Tibial nerve (tissue), 4 donors: ENCODE measurements around the gene DNAJC7. TPM values are rescaled to one million over a fixed set of nuclear protein-coding genes. Genes with fewer than 3 reads are reported as not detected.

Experiments used
- DNase-seq, 2 donors: peaks; one replicate each; pipeline ENCODE4 v3.0.0-alpha.2; 2019; ENCODE audit warnings: low spot score in 2 of 2
- H3K27ac ChIP-seq, 4 donors: fragments of 200-600 bp; sonication (generic) in 3 of 4; one replicate each; pipeline ENCODE4 v1.5.1; 2017 to 2019; ENCODE audit warnings: mild to moderate bottlenecking in 1 of 4
- H3K27me3 ChIP-seq, 2 donors: fragments of 200-600 bp; sonication (generic) in 1 of 2; one replicate each; pipeline versions ENCODE4 v1.5.1 to v1.6.0; 2017 to 2019
- H3K36me3 ChIP-seq, 3 donors: fragments of 200-600 bp; sonication (generic); one replicate each; pipeline ENCODE4 v1.5.1; 2018 to 2019
- H3K4me1 ChIP-seq, 4 donors: fragments of 200-600 bp; sonication (generic) in 3 of 4; one replicate each; pipeline ENCODE4 v1.5.1; 2017 to 2019
- H3K4me3 ChIP-seq, 4 donors: fragments of 200-600 bp; sonication (generic) in 3 of 4; one replicate each; pipeline ENCODE4 v1.5.1; 2017 to 2019; ENCODE audit warnings: mild to moderate bottlenecking in 1 of 4, moderate library complexity in 1 of 4
- H3K9me3 ChIP-seq, 4 donors: fragments of 200-600 bp; sonication (generic) in 3 of 4; one replicate each; pipeline ENCODE4 v1.5.1; 2017 to 2019
- CTCF ChIP-seq, 5 experiments: fragments of 200-600 bp in 3 of 5; fragments of 450-650 bp in 2 of 5; sonication (generic) in 3 of 5; IDR thresholded peaks; one replicate each; pipeline ENCODE4 v1.5.1; 2016 to 2019; ENCODE audit warnings: antibody characterized with exemption in 5 of 5, mild to moderate bottlenecking in 3 of 5, moderate library complexity in 2 of 5
- EP300 ChIP-seq, 2 donors: sonication (generic); formaldehyde crosslinking; IDR thresholded peaks; one replicate each; pipeline ENCODE4 v1.6.1; 2017; ENCODE audit warnings: antibody characterized with exemption in 2 of 2, mild to moderate bottlenecking in 1 of 2
- POLR2A ChIP-seq, 2 donors: fragments of 450-650 bp; IDR thresholded peaks; one replicate each; pipeline ENCODE4 v1.6.1; 2017; ENCODE audit warnings: antibody characterized with exemption in 2 of 2, mild to moderate bottlenecking in 2 of 2, moderate library complexity in 2 of 2
- WGBS, 2 donors: methylation state at CpG; one replicate each; pipeline ENCODE4 v1.1.5; 2018; 5-methylcytosine and 5-hydroxymethylcytosine counted together
- total RNA-seq, 4 donors: library from RNA; depleted of rRNA; stranded (reverse); fragments of >200 nt; gene quantifications; one replicate each; pipeline ENCODE4 v1.1.0, GENCODE V29; 2016

DNAJC7 gene
- total RNA-seq, 4 donors from 2014 or later: 56.6 to 90.2 (median 71.8) TPM

- no peak for TF ChIP-seq EP300 (IDR thresholded peaks at IDR 0.05)
- no peak for TF ChIP-seq POLR2A (IDR thresholded peaks at IDR 0.05)
- TF ChIP-seq CTCF (IDR thresholded peaks at IDR 0.05): no peak
- Histone ChIP-seq H3K27ac (peak overlapping the region; percentile 21 to 83 (median 59)), H3K36me3 (peaks cover 0 to 41% (median 15%) of the 10 kb centered on the region in 3 donors), H3K4me3 (no peak overlapping the region), H3K9me3 (no peaks in the 10 kb centered on the region), H3K4me1 (peaks cover 0 to 70% (median 48%) of the 10 kb centered on the region in 4 donors), H3K27me3 (no peaks in the 10 kb centered on the region)
- 59 to 71% methylated on average over 7 of the region's 7 CpGs for WGBS, 2 donors
- no peak for DNase-seq
Measured at GRCh38 chr17:42002175-42002791, 15.0 kb downstream of the DNAJC7 start.

- 71 to 83% methylated on average over 2 of the region's 2 CpGs for WGBS, 2 donors
- H3K9me3 ChIP-seq: no peaks in the 10 kb centered on the region
- no peak for DNase-seq
- peaks cover 0 to 46% (median 15%) of the 10 kb centered on the region in 3 donors for H3K36me3 ChIP-seq
- H3K4me3 ChIP-seq: no peak overlapping the region
- H3K27me3 ChIP-seq: no peaks in the 10 kb centered on the region
- peak overlapping the region; percentile 21 to 83 (median 59) for H3K27ac ChIP-seq
- H3K4me1 ChIP-seq: peaks cover 0 to 65% (median 46%) of the 10 kb centered on the region in 4 donors
- TF ChIP-seq POLR2A (IDR thresholded peaks at IDR 0.05) (no peak), CTCF (IDR thresholded peaks at IDR 0.05) (no peak), EP300 (IDR thresholded peaks at IDR 0.05) (no peak)
Measured at GRCh38 chr17:42001729-42002128, 15.5 kb downstream of the DNAJC7 start.

GRCh38 chr17:42000413-42001133, 16.7 kb downstream of the DNAJC7 start:
- H3K27ac ChIP-seq: peak overlapping the region in 3 of 4 donors; percentile 41 to 83 (median 77)
- 81 to 83% methylated on average over 3 of the region's 3 CpGs for WGBS, 2 donors
- TF ChIP-seq POLR2A (IDR thresholded peaks at IDR 0.05) (no peak), CTCF (IDR thresholded peaks at IDR 0.05) (no peak), EP300 (IDR thresholded peaks at IDR 0.05) (no peak)
- peaks cover 2 to 58% (median 15%) of the 10 kb centered on the region in 3 donors for H3K36me3 ChIP-seq
- H3K4me1 ChIP-seq: peaks cover 0 to 53% (median 43%) of the 10 kb centered on the region in 4 donors
- no peaks in the 10 kb centered on the region for H3K27me3 ChIP-seq
- H3K9me3 ChIP-seq: no peaks in the 10 kb centered on the region
- DNase-seq: no peak
- no peak overlapping the region for H3K4me3 ChIP-seq

- Histone ChIP-seq H3K27me3 (no peaks in the 10 kb centered on the region), H3K27ac (peak overlapping the region in 1 of 4 donors; percentile 14), H3K9me3 (no peaks in the 10 kb centered on the region), H3K4me1 (peaks cover 0 to 35% (median 27%) of the 10 kb centered on the region in 4 donors), H3K36me3 (peaks cover 3 to 79% (median 31%) of the 10 kb centered on the region in 3 donors), H3K4me3 (no peak overlapping the region)
- DNase-seq: no peak
- TF ChIP-seq EP300 (IDR thresholded peaks at IDR 0.05) (no peak), CTCF (IDR thresholded peaks at IDR 0.05) (no peak), POLR2A (IDR thresholded peaks at IDR 0.05) (no peak)
- 43 to 47% methylated on average over 2 of the region's 2 CpGs for whole genome bisulfite sequencing, 2 donors
Measured at GRCh38 chr17:41998497-41998896, 18.7 kb downstream of the DNAJC7 start.

- TF ChIP-seq EP300 (IDR thresholded peaks at IDR 0.05) (no peak), POLR2A (IDR thresholded peaks at IDR 0.05) (no peak)
- peaks cover 0 to 28% (median 21%) of the 10 kb centered on the region in 4 donors for H3K4me1 ChIP-seq
- peak overlapping the region in 2 of 4 donors; percentile 42 to 55 for H3K27ac ChIP-seq
- no peak for DNase-seq
- no peaks in the 10 kb centered on the region for H3K9me3 ChIP-seq
- no peaks in the 10 kb centered on the region for H3K27me3 ChIP-seq
- WGBS, 2 donors: 74 to 93% methylated on average over 2 of the region's 2 CpGs
- peaks cover 3 to 91% (median 38%) of the 10 kb centered on the region in 3 donors for H3K36me3 ChIP-seq
- H3K4me3 ChIP-seq: no peak overlapping the region
Measured at GRCh38 chr17:41996855-41997164, 20.4 kb downstream of the DNAJC7 start.
